Thyroid gland (tissue), 4 donors: ENCODE measurements around the gene AFAP1L1. TPM values are rescaled to one million over a fixed set of nuclear protein-coding genes. Genes with fewer than 3 reads are reported as not detected.

ENCODE experiments used
- DNase-seq, 2 donors: peaks; one replicate each; pipeline ENCODE4 v3.0.0-alpha.2; 2019
- H3K27ac ChIP-seq, 3 donors: fragments of 200-600 bp; sonication (generic); 1 replicate in 2 of 3; 2 replicates in 1 of 3; pipeline ENCODE4 v1.5.1; 2016 to 2019; ENCODE audit warnings: mild to moderate bottlenecking in 1 of 3, moderate library complexity in 1 of 3
- H3K27me3 ChIP-seq: fragments of 200-600 bp; sonication (generic); one replicate; pipeline ENCODE4 v1.5.1; 2019
- H3K36me3 ChIP-seq, 2 donors: fragments of 200-600 bp; sonication (generic); one replicate each; pipeline ENCODE4 v1.5.1; 2016 to 2019
- H3K4me1 ChIP-seq, 2 donors: fragments of 200-600 bp; sonication (generic); one replicate each; pipeline ENCODE4 v1.5.1; 2017 to 2019
- H3K4me3 ChIP-seq, 3 donors: fragments of 200-600 bp; sonication (generic); replicated peaks in 1 of 3; 1 replicate in 2 of 3; 2 replicates in 1 of 3; pipeline ENCODE4 v1.5.1; 2016; ENCODE audit warnings: mild to moderate bottlenecking in 1 of 3
- H3K9me3 ChIP-seq: fragments of 200-600 bp; sonication (generic); one replicate; pipeline ENCODE4 v1.5.1; 2017
- CTCF ChIP-seq, 6 experiments: fragments of 200-600 bp in 3 of 6; fragments of 450-650 bp in 3 of 6; sonication (generic) in 3 of 6; IDR thresholded peaks; one replicate each; pipeline ENCODE4 v1.5.1; 2016 to 2019; ENCODE audit warnings: antibody characterized with exemption in 6 of 6, mild to moderate bottlenecking in 2 of 6, inconsistent platforms in 1 of 6, moderate library complexity in 1 of 6
- POLR2A ChIP-seq, 2 donors: fragments of 450-650 bp; IDR thresholded peaks; one replicate each; pipeline ENCODE4 v1.6.1; 2017; ENCODE audit warnings: antibody characterized with exemption in 2 of 2, mild to moderate bottlenecking in 2 of 2, moderate library complexity in 1 of 2
- WGBS, 2 donors: methylation state at CpG; one replicate each; pipeline ENCODE4 v1.1.5; 2017; 5-methylcytosine and 5-hydroxymethylcytosine counted together
- intact Hi-C: fragments of 100-400 bp; cut with DNase I; formaldehyde crosslinking; loops from one replicate; pipeline ENCODE4 v1.15.1; 2023
- total RNA-seq, 4 donors: library from RNA; depleted of rRNA; stranded (reverse); fragments of >200 nt; gene quantifications; one replicate each; pipeline ENCODE4 v1.2.3, GENCODE V29; 2016

Gene AFAP1L1
- total RNA-seq, 4 donors from 2014 or later: 15.9 to 43.1 (median 26.8) TPM

GRCh38 chr5:149239917-149240316, 31.7 kb upstream of the AFAP1L1 start:
- intact Hi-C loops: no loop called here

GRCh38 chr5:149240354-149240998, 31.2 kb upstream of the AFAP1L1 start:
- H3K4me1 ChIP-seq: no peaks in the 10 kb centered on the region
- WGBS, 2 donors: 29 to 47% methylated on average over 13 of the region's 13 CpGs
- no peaks in the 10 kb centered on the region for H3K36me3 ChIP-seq
- H3K4me3 ChIP-seq: no peak overlapping the region
- no peak overlapping the region for H3K27ac ChIP-seq
- no peaks in the 10 kb centered on the region for H3K27me3 ChIP-seq
- intact Hi-C loops: no loop called here
- H3K9me3 ChIP-seq: no peaks in the 10 kb centered on the region
- no peak for TF ChIP-seq CTCF (IDR thresholded peaks at IDR 0.05)
- no peak for TF ChIP-seq POLR2A (IDR thresholded peaks at IDR 0.05)
- DNase-seq: peak; percentile 21 to 30

More at GRCh38 chr5:149239917-149240316, 31.7 kb upstream of the AFAP1L1 start:
- no peak for DNase-seq
- 72 to 87% methylated on average over 2 of the region's 2 CpGs for whole genome bisulfite sequencing, 2 donors
- Histone ChIP-seq H3K9me3 (no peaks in the 10 kb centered on the region), H3K27me3 (no peaks in the 10 kb centered on the region), H3K4me3 (no peak overlapping the region), H3K27ac (no peak overlapping the region), H3K36me3 (no peaks in the 10 kb centered on the region), H3K4me1 (no peaks in the 10 kb centered on the region)
- TF ChIP-seq POLR2A (IDR thresholded peaks at IDR 0.05) (no peak), CTCF (IDR thresholded peaks at IDR 0.05) (no peak)

- Histone ChIP-seq H3K27ac (no peak overlapping the region), H3K27me3 (no peaks in the 10 kb centered on the region), H3K9me3 (no peaks in the 10 kb centered on the region), H3K4me1 (no peaks in the 10 kb centered on the region), H3K36me3 (no peaks in the 10 kb centered on the region), H3K4me3 (no peak overlapping the region)
- intact Hi-C loops: no loop called here
- TF ChIP-seq CTCF (IDR thresholded peaks at IDR 0.05): no peak
- TF ChIP-seq POLR2A (IDR thresholded peaks at IDR 0.05): no peak
- 92 to 94% methylated on average over 3 of the region's 3 CpGs for WGBS, 2 donors
- no peak for DNase-seq
Observed at GRCh38 chr5:149242339-149242738, 29.3 kb upstream of the AFAP1L1 start.

- no peaks in the 10 kb centered on the region for H3K4me1 ChIP-seq
- intact Hi-C loops: no loop called here
- H3K27me3 ChIP-seq: no peaks in the 10 kb centered on the region
- no peaks in the 10 kb centered on the region for H3K9me3 ChIP-seq
- no peak for TF ChIP-seq POLR2A (IDR thresholded peaks at IDR 0.05)
- TF ChIP-seq CTCF (IDR thresholded peaks at IDR 0.05): no peak
- no peak overlapping the region for H3K4me3 ChIP-seq
- no peak for DNase-seq
- no peak overlapping the region for H3K27ac ChIP-seq
- 87 to 89% methylated on average over 4 of the region's 4 CpGs for WGBS, 2 donors
- H3K36me3 ChIP-seq: no peaks in the 10 kb centered on the region
Observed at GRCh38 chr5:149246906-149247305, 24.8 kb upstream of the AFAP1L1 start.

- H3K27ac ChIP-seq: no peak overlapping the region
- no peak for DNase-seq
- no peaks in the 10 kb centered on the region for H3K9me3 ChIP-seq
- 89 to 94% methylated on average over 8 of the region's 8 CpGs for WGBS, 2 donors
- H3K27me3 ChIP-seq: no peaks in the 10 kb centered on the region
- intact Hi-C loops: no loop called here
- no peak overlapping the region for H3K4me3 ChIP-seq
- no peaks in the 10 kb centered on the region for H3K4me1 ChIP-seq
- no peaks in the 10 kb centered on the region for H3K36me3 ChIP-seq
- TF ChIP-seq POLR2A (IDR thresholded peaks at IDR 0.05) (no peak), CTCF (IDR thresholded peaks at IDR 0.05) (no peak)
Observed at GRCh38 chr5:149247726-149248125, 23.9 kb upstream of the AFAP1L1 start.
